Measurements from ENCODE around the gene CPNE4.

CPNE4 gene

DNA sequence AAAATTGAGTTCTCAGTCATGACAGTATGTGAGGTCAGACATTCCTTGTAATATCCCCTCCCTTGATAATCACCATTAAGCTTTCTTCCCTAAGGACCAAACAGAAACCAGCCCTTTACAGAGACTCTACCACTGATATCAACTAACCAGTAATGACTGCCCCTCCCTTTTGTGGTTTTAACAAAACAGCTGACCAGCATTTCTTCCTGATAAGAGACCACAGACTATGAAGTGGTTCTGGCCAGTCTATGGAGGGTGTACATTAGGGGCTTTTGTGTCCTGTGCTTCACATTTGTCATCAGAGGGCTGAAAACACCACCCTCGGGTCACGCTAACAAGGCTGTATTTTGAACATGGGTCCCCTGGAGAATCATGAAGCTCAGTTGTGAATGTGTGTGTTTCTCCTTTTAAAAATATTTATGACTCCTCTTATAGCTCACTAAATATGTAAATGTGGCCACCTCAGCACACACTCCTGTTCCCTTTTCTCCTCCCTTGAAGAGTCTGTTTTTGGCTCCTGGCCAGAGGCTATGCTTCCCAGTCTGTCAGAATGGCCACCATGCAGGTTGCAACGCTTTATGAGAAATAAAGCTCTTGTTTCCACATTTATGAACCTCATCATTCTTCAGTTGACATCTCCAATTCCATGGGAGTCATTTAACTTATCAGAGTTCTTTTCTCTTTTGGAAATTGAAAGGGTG, 239.3 kb downstream of the CPNE4 start:
- no peak for DNase-seq

DNA sequence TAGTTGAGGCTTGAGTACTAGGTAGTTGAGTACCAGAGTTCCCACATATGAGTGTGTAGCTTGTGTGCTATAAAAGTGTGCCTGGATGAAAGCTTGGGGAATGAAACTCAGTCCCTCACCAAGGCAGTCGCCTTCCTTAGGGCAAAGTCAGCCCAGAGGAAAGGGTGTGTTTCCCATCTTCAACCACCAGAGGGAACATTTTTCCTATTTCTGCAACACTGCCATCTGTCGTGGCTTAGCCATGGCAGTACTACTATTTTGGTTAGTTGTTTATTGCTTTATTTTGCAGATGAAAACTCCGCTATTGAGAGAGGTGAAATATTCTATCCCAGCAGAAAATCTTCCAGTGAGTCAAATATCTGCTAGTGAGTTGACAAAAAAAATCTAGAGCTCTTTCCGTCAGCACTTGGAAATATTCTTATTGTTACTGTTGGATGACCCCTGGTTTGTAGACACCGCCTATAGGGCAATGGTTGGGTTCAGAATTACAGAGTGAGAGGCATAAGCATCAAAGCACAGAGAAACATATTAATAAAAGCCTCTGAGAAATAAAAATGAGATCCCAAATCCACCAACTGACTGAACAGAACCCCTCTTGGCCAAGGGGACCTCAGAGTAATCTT, 239.9 kb downstream of the CPNE4 start:
- DNase-seq, result no peak

DNA sequence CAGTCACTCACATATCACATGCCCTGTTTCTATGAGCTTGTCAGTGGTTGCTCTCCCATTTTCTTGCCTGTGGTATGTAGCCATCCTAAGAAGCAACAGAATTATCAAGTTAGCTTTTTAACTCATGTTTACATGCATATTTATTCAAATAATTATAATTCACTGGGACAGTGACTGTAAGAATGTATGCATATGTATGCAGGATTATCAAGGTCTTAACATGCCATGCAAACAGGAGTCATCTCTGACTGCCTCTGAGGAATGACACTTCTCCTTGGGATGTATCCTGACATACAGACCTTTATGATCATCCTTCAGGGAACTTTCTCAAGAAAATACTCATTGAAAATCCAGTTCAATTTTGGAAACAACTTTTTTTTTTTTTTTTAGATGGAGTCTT, 240.9 kb downstream of the CPNE4 start:
- DNase-seq, result no peak

DNA sequence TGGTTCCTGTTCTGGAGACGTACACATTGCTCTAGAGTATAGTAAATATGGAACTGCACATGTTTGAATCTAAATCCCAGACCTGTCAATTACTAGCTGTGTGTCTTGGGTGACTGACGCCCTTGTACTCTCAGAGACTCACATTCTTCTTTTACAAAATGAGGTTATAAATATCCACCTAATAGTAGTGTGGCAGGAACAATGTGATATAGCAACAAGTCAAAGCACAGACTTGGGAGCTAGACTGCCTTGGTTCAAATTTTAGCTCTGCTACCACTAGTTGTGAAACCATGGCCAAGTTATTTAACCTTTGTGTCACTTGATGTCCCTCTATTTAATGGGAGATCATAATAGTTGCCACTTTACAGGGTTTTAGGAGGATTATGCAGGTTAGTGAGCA, 245.6 kb downstream of the CPNE4 start:
- no peak for DNase-seq

DNA sequence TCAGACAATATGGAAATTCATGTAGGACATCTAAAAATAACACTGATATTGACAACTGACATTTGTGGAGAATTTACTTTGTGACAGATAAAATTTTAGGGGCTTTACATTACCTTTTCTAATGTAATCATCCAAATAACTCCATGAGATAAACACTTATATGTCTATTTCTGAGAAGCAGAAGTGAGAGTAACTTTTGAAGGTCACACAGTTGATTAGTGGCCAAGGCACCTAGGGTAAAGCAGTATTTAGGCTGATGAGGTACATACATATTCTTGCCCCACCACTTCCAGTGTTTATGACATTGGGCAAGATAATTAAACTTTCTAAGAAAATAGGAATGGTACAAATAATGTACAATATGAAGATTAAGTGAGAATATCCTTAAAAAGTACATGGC, 248.4 kb downstream of the CPNE4 start:
- DNase-seq, result no peak

DNA sequence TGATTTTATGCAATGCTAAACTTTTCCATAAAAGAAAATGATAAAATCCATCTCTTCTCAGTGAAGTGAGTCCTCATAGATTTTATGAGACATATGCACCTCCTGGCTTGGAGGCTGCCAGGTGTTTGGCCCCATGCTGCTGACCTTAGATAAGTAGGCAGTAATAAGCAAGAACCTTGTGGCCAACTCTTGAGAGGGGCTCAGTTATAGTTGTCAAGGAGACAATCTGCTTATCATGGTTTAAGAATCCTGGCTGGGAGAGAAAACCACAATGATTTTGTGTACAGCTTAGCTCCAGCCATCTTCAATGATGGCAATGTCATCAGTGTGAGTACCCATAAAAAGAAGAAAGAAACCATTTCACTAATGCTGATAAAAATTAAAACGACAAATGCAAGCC, 252.1 kb downstream of the CPNE4 start:
- DNase-seq, result no peak

DNA sequence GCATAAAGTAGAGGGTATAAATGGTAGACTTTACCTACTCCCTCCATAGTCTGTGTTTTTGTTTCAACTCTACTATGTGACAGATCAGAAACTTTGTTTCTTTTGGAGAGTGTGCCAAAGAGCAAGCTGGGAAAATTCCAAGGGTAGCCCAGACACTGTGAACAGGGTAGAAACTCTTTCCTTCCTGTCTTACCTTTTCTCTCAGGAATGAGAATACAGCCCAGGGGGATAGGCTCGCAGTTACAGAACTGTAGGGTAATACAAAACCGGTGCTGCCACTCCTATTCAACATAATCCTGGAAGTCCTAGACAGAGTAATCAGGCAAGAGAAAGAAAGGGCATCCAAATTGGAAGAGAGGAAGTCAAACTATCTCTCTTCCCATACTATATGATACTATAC, 256.3 kb downstream of the CPNE4 start:
- DNase-seq, result no peak

DNA sequence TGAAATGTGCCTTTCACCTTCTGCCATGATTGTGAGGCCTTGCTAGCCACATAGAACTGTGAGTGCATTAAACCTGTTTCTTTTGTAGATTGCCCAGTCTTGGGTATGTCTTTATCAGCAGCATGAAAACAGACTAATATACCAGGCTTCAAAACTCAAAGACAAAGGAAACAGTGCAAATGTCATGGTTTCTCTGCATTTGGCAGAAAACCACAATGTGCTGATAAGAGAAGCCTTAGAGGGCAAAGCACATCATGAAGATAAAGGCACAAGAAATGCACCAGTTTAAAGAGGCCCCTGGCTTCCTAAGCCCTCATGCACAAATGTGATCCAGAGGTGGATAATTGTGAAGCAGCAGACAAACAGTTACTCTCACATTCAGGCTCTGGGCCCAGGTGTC, 259.2 kb downstream of the CPNE4 start:
- DNase-seq, result no peak

DNA sequence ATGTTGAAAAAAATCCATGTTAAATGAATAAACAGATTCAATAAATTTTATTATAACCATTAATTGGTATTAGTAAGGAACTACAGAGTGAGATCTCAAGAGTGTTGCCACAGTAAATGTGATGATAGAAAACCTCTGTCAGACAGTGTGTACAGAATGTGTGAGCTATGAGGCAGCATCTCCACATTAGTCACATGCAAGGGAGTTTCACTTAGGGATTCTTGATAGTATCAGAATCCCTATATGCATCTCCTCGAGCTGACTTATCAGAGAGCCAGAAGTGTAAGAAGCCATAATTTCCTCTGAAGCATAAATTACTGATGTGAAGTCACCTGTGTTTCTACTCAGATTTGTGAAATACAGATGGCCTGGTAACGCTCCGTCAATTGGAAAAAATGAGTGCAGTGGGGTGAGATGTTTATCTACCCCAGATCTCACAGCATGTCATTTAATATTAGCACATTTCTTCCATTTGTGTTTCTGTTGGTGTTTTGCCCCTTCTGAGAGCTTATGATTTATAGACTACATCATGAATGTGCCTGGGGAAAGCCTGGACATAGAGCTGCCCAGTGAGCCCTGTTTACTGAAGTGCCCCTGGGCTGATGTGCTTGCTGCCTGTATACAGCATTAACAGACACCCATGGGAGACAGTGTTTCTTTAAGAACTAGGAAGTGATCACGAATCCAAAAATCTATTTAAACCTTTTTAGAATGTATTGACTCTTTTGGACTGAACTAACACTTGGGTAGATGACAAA, 262.4 kb downstream of the CPNE4 start:
- no peak for DNase-seq

DNA sequence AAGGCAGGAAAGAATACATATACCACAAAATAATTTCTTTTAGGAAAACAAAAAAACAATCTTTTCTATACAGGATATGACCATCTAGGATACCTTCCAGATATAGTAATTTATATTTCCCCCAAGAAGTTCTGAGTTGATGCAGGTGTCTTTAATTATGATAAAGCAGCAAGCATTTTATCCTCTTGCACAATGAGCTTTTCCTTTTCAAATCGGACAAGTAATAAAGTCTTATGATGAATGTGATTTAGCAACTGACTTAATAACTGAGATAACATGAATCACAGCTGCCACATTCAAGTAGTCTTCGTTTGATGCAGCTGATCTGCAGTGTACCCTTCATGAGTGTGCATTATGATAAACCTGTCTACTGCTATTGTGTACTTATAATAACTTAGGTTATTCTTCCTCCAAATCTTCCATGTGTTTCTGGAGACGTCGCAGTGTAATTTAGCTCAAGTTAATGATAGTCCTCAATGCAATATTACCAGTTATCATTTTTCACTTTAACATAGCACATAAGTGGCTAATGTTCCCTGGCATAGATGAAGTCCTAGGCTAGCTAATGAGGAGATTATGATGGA, 271.7 kb downstream of the CPNE4 start:
- no peak for DNase-seq

DNA sequence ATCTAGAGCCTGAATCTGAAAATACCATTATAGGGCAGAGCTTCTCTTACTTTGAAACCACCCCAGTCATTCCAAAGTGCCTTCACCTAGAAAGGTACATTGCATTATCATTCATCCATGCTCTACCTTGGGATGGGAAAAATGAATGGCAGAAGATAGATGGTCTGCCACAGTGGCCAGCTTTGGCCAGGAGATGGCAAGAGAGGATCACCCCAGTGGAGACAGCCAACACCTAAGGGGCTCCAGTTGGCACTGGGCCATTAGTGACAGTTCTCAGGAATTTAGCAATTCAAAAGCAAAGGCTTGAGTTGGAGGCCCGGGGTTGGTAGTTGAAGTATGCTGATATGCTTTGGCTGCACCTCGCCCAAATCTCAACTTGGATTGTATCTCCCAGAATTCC, 278.4 kb downstream of the CPNE4 start:
- no peak for DNase-seq

DNA sequence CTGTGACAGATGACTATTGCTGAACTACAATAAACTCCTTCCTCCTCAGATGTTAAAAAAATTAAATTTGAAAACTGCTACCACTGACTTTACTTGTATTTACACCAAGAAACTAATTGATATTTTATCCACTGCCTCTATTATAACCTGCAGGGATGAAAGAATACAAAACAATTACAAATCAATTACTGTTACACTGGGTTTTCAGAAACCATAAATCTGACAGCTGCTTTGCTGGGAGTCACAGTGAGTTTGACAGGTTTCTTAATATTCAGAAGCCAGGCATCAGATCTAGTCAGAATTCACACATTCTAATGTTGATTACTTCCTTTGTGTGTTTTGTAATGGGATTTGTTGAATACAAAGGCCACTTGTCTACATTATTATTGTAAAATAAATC, 279.4 kb downstream of the CPNE4 start:
- no peak for DNase-seq

DNA sequence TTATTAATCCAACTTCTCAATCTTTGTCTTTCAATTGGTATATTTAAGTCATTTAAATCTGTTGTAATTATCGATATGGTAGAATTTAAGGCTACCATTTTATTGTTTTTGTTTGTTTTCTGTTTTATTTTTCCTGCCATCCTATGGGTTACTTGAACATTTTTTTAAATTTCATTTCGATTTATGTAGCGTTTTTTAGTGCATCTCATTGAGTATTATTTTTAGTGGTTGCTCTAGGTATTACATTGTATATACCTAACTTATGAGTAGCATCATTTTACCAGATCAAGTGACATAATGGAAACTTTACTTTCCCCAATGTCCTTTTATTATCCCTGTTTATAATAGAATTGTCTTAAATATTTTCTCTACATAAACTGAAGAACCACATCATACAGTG, 284.6 kb downstream of the CPNE4 start:
- no peak for DNase-seq

DNA sequence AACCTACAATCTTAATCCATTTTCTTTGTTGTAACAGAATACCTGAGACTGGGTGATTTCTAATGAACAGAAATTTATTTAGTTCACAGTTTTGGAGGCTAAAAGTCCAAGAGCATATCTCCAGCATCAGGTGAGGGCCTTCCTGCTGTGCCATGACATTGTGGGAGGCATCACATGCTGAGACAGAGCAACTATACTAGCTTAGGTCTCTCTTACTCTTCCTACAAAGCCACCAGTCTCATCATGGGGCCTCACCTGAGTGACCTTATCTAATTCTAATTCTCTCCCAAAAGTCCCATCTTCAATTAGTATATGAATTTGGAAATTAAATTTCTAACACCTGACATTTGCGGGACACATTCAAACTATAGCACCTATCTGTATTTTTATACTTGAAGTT, 285.0 kb downstream of the CPNE4 start:
- no peak for DNase-seq

DNA sequence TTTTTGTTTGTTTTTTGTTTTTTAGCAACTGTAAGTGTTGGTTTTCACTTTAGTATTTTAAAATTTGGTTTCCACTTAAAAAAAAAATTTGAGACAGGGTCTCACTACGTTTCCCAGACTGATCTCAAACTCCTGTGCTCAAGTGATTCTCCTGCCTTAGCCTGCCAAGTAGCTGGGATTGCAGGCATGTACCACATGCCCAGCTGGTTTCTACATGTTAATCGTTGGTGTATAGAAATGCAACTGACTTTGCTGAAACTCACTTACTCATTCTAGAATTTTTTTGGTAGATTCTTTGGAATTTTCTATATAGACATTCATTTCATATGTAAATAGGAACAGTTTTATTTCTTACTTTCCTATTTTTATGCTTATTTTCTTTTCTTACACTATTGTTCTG, 287.3 kb downstream of the CPNE4 start:
- no peak for DNase-seq

DNA sequence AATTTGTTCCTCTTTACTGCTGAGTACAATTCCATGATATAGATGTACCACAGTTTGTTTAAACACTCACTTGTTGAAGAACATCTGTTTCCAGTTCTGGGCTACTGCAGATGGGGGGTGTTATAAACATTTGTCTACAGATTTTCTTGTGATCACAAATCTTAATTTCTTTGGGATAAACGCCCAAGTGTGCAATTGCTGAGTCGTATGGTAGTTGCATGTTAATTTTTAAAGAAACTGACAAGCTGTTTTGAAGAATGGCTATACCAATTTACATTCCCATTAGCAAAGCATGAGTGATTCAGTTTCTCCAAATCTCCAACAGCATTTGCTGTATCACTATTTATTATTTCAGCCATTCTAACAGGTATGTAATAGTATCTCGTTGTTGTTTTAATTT, 290.0 kb downstream of the CPNE4 start:
- no peak for DNase-seq

DNA sequence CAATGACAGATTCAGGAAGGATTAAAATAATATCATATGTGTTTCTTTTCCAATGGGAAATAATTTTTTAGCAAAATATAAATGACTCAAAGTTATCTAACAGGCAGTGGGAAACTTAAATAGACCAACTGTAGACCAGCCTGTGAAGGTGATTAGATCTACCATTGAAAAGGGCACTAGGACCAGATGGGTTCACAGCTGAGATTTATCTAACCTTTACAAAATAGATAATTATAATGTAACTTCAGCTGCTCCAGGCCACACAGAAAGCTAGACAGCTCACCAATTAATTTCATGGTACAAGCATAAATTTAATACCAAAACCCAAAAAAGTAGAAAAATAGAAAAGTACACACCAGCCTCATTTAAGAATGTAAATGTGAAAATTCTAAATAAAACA, 291.7 kb downstream of the CPNE4 start:
- DNase-seq, result no peak

DNA sequence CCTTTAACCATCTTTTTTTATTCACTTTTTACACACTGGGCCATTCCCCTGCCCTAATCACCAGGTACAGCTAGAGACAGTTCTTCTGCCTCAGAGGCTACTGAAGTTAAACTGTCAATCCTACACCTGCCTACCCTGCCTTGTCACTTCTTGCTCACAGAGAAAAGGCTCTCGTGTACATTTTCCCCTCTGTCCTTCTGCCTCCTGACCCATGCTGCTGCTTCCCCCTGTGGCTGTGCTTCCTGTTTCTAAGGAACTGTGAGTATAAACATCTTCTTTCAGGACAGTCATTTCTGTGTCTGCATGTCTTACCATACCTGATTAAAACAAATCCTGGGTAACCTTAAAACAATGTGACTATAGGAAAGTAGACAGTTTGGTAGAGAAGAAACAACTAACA, 295.6 kb downstream of the CPNE4 start:
- no peak for DNase-seq

DNA sequence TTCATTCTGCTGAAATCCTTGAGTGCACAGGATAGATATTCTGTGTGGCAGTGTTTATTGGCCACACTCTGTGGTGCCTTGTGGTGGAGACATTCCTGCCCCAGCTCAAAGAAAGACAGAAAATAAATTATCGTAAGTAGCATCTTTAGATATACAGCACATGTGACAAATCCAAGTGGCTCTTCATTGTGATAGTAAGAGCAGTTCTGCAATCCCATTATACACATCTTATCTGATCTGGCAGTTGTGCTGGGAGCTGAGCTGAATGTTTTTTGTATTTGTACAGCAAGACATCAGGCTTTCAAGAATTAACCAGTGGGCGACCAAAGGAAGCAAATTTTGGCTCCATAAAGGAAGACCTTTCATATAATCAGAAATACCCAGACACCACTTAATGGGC, 296.7 kb downstream of the CPNE4 start:
- no peak for DNase-seq

DNA sequence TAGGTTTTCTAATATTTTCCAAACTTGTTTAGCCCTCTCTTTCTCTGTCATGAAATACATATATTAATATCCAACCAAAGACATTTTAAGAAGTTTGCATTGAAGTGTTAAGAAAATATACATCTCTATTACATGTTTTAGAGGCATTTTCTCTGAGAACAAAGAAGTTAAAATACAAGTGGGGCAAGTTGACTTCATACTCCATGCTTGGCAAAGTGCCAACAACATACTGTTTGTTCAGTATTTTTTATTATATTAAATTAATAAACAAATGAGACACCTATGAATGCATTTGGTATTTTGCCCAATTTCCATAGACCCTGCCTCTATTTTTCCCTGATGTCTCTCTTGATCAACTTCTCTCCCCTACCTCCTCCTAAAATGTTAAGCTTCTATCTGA, 299.3 kb downstream of the CPNE4 start:
- no peak for DNase-seq

DNA sequence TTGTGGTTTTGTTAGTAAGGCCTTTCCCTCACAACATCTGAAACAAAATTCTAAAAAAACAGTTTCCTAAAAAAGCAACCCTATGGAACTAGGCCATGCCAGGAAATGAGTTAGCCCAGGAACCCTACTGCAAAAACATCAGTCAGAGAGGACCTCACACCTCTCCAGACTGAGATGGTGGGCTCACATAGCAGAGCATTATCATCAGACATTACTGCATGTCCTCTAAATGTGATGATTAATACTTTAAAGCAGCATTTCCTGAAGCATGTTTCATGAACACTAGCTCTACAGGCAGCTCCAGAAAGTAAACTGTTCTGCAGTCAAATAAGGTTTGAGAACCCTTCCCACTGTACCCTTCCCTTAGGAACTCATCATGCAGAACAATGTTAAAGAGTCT, 299.7 kb downstream of the CPNE4 start:
- DNase-seq, result no peak

DNA sequence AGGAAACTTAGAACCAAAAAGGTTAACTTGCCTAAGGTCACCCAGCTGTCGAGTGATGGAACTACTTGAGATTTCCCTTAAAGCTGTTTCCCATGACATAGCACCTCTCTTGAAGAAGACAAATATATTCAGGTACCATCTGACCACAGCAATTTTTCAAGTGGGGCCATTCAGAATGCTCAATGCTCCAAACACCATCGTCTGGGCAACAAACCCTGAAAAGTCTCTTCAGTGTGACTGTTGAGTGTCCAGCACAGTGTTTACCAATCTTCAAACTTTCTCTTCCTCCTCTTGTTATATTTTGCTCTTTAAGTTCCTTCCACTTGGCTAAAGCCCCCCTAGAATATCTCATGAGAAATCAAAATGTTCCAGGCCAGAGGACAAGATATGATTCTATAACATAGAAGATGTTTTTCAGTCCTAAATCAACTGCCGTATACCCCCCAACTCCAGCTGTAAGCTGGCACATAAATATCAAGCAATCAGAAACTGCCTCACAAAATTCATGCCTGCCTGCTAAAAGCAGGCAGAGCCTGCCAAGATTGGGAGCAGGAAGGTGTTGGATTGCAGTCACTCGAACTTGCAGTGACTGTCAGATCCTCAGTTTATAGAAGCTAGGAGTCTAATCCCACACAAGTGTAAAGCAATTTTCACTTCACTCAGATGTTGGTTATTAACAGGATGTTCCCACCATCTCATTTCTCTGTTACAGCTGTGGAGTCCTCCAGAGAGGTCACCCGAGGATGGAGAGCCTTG, 301.6 kb downstream of the CPNE4 start:
- DNase-seq, result no peak

DNA sequence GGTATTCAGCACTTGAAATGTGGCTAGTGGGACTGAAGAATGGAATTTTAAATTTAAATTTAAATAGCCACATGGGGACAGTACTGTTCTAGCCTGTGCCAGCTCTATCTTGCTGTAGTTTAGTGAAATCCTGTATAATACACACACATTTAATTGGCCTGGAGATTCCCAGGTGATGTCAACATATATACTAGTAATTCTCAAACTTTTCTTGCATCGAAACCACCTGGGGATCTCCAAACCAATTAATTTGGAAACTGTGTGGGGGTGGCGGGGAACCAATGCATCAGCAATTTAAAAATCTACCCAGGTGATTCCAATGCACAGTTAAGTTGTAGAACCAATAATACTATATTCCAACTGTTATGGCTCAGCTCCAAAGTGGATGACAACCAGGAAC, 303.1 kb downstream of the CPNE4 start:
- DNase-seq, result no peak

Measured in CD4-positive, alpha-beta T cell treated with Interferon gamma for 1 hour (primary cell).